ENCODE results near the gene MBD5.
"Not testable (repeated sequence)": the region's sequence is repeated elsewhere in the genome, so short reads cannot be mapped to it uniquely, and the experiment has no call there.

MBD5 gene

GRCh38 chr2:148021059-148021861 is at the start of gene MBD5:
Gene MBD5 (plus strand): TSS chr2:148021091.
- DNase-seq (ENCODE audit: low spot score): peak; percentile 21

GRCh38 chr2:147976102-147976501 is 44.8 kb upstream of the MBD5 start:
- no peak for DNase-seq (ENCODE audit: low spot score)

- no peak for DNase-seq (ENCODE audit: low spot score)
Measured at GRCh38 chr2:147977679-147978078, 43.2 kb upstream of the MBD5 start.

GRCh38 chr2:147980940-147981528 is 39.9 kb upstream of the MBD5 start:
- DNase-seq (ENCODE audit: low spot score): no peak

- DNase-seq (ENCODE audit: low spot score): no peak
Measured at GRCh38 chr2:147989102-147989501, 31.8 kb upstream of the MBD5 start.

GRCh38 chr2:147989809-147990403 is 31.0 kb upstream of the MBD5 start:
- peak; percentile 29 for DNase-seq (ENCODE audit: low spot score)

GRCh38 chr2:147994965-147995364 is 25.9 kb upstream of the MBD5 start:
- DNase-seq (ENCODE audit: low spot score): not testable (repeated sequence)

- DNase-seq (ENCODE audit: low spot score): no peak
Measured at GRCh38 chr2:147996828-147997227, 24.1 kb upstream of the MBD5 start.

GRCh38 chr2:147998203-147998602 is 22.7 kb upstream of the MBD5 start:
- no peak for DNase-seq (ENCODE audit: low spot score)

GRCh38 chr2:147999126-147999525 is 21.8 kb upstream of the MBD5 start:
- no peak for DNase-seq (ENCODE audit: low spot score)

- DNase-seq (ENCODE audit: low spot score): no peak
Measured at GRCh38 chr2:148000095-148000494, 20.8 kb upstream of the MBD5 start.

- not testable (repeated sequence) for DNase-seq (ENCODE audit: low spot score)
Measured at GRCh38 chr2:148002420-148002819, 18.5 kb upstream of the MBD5 start.

GRCh38 chr2:148006249-148007007 is 14.5 kb upstream of the MBD5 start:
- no peak for DNase-seq (ENCODE audit: low spot score)

GRCh38 chr2:148007219-148007900 is 13.5 kb upstream of the MBD5 start:
- DNase-seq (ENCODE audit: low spot score): no peak

- DNase-seq (ENCODE audit: low spot score): not testable (repeated sequence)
Measured at GRCh38 chr2:148008411-148008810, 12.5 kb upstream of the MBD5 start.

GRCh38 chr2:148013876-148014275 is 7.0 kb upstream of the MBD5 start:
- DNase-seq (ENCODE audit: low spot score): no peak

GRCh38 chr2:148014616-148015015 is 6.3 kb upstream of the MBD5 start:
- no peak for DNase-seq (ENCODE audit: low spot score)

- peak; percentile 92 for DNase-seq (ENCODE audit: low spot score)
Measured at GRCh38 chr2:148020111-148021058, 506 bp upstream of the MBD5 start, which contains the start of gene ORC4. Gene ORC4 (minus strand): TSS chr2:148020737. CDS start chr2:147975958, 44,779 bp downstream.

- no peak for DNase-seq (ENCODE audit: low spot score)
Measured at GRCh38 chr2:148021886-148022285, 995 bp downstream of the MBD5 start.

- DNase-seq (ENCODE audit: low spot score): no peak
Measured at GRCh38 chr2:148022351-148022750, 1.5 kb downstream of the MBD5 start.

GRCh38 chr2:148022882-148023281 is 2.0 kb downstream of the MBD5 start:
- DNase-seq (ENCODE audit: low spot score): no peak
